SK-N-SH (cell line): ENCODE measurements around the gene SIK2.

Experiments
- CHD2 ChIP-seq: fragments of 150-350 bp; IDR thresholded peaks from 2 replicates; pipeline ENCODE4 v1.6.1; 2018; ENCODE audit warnings: low read length; ENCODE audit not compliant: partially characterized antibody
- CTCF ChIP-seq: fragments of 200-600 bp; sonication (generic); IDR thresholded peaks from 2 replicates; pipeline ENCODE4 v1.6.1; 2017; ENCODE audit warnings: antibody characterized with exemption, mild to moderate bottlenecking, moderate library complexity
- EP300 ChIP-seq, 2 experiments: IDR thresholded peaks; 2 replicates each; pipeline versions ENCODE4 v1.4.0 to v1.6.1; 2012; ENCODE audit warnings: borderline replicate concordance in 1 of 2, low read depth in 1 of 2, low read length in 1 of 2
- NFIC ChIP-seq: IDR thresholded peaks from 2 replicates; pipeline ENCODE4 v1.4.0; 2012; ENCODE audit warnings: borderline replicate concordance
- PBX3 ChIP-seq: IDR thresholded peaks from 2 replicates; pipeline ENCODE4; 2012
- POLR2AphosphoS5 ChIP-seq: IDR thresholded peaks from 2 replicates; pipeline ENCODE4 v1.6.1; 2012; ENCODE audit warnings: low read depth, low read length
- SMC3 ChIP-seq: IDR thresholded peaks from 2 replicates; pipeline ENCODE4 v1.6.1; 2012; ENCODE audit warnings: low read depth, low read length, improper control_type of control experiment

- TF ChIP-seq CTCF (no peak), SMC3 (no peak), CHD2 (no peak), POLR2AphosphoS5 (no peak), NFIC (no peak), EP300 (IDR thresholded peaks at IDR 0.05; ENCODE audit: borderline replicate concordance in 1 of 2, low read depth in 1 of 2, low read length in 1 of 2) (no peak), PBX3 (no peak)
Measured at GRCh38 chr11:111570796-111571195, 31.5 kb upstream of the SIK2 start.
